Ovary (tissue), 1 donor: ENCODE results near the gene ERRFI1.

ENCODE experiments used
- EP300 ChIP-seq: sonication (generic); formaldehyde crosslinking; IDR thresholded peaks from one replicate; pipeline ENCODE4 v1.6.1; 2017; ENCODE audit warnings: antibody characterized with exemption
- POLR2A ChIP-seq: fragments of 450-650 bp; IDR thresholded peaks from one replicate; pipeline ENCODE4 v1.6.1; 2017; ENCODE audit warnings: antibody characterized with exemption, mild to moderate bottlenecking, moderate library complexity

DNA sequence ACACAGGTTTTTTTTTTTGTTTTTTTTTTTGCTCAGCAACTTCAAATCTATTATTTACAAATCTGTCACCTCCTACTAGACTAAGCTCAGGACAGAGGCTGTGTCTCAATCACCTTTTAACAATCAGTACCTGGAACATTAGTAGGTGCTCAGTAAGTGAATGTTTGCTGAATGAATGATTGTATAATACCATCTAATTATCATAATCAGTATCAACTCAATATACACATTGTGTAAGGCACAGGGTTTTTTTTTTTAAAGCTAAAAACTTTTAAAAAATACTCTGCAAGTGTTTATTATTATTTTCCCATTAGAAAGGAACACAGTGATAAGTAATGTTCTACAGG, 9.2 kb downstream of the ERRFI1 start:
- TF ChIP-seq POLR2A (no peak), EP300 (no peak)
